HCT116 (cell line): ENCODE results near the gene SPRR5. TPM values are rescaled to one million over a fixed set of nuclear protein-coding genes. Genes with fewer than 3 reads are reported as not detected.

Source experiments
- ATAC-seq: fragments of 200-7000 bp; cut with Tn5 transposase; 2 replicates; pipeline ENCODE4 v1.9.1; 2020; ENCODE audit warnings: mild to moderate bottlenecking, moderate library complexity
- BruUV-seq: library from RNA; stranded (reverse); fragments of 400-500 nt; replicated peaks from 2 replicates; lab custom pipeline; 2021; lab: Mats Ljungman, UMichigan
- CTCF ChIA-PET: fragments of 300-600 bp; sonication (Branson Sonifier 250); formaldehyde crosslinking; loops from one replicate; lab custom pipeline; 2021; ENCODE audit warnings: antibody characterized with exemption; lab: Charles Lee
- POLR2A ChIA-PET: fragments of 300-600, 350-600 bp; sonication (Branson Sonifier 250); formaldehyde crosslinking; loops from one replicate; lab custom pipeline; 2021; ENCODE audit warnings: antibody characterized with exemption; lab: Charles Lee
- RAD21 ChIA-PET, 2 experiments: fragments of 300-600 bp; sonication (Branson Sonifier 250); formaldehyde crosslinking; loops; one replicate each; lab custom pipeline; 2023; ENCODE audit warnings: low total read pairs in 2 of 2; ENCODE audit not compliant: uncharacterized antibody in 2 of 2, unreplicated experiment in 2 of 2, low non-redundant PET in 1 of 2; lab: Charles Lee
- DNase-seq: peaks from one replicate; pipeline ENCODE4 v3.0.0-alpha.2; 2010; ENCODE audit warnings: low read depth, low spot score
- H2AFZ ChIP-seq: fragments of 200-600 bp; shearing (Covaris generic), sonication (generic); 2 replicates; pipeline ENCODE4 v1.6.1; 2017; ENCODE audit warnings: low read depth, mixed run types, mixed read lengths, antibody characterized with exemption, low read length; ENCODE audit not compliant: poor library complexity, severe bottlenecking
- H3K27ac ChIP-seq: 2 replicates; pipeline ENCODE4 v1.5.1; 2012; ENCODE audit warnings: low read depth, low read length
- H3K27me3 ChIP-seq: fragments of 200-600 bp; sonication (generic); 2 replicates; pipeline ENCODE4 v1.6.1; 2016; ENCODE audit warnings: mixed run types, low read length, mixed read lengths; ENCODE audit not compliant: insufficient read depth
- H3K36me3 ChIP-seq, 2 experiments: fragments of 200-500 bp in 1 of 2; fragments of 200-600 bp in 1 of 2; sonication (Bioruptor generic) in 1 of 2; sonication (generic) in 1 of 2; 2 replicates each; pipeline versions ENCODE4 v1.5.1 to v1.6.1; 2014 to 2016; ENCODE audit warnings: low read length in 2 of 2, inconsistent platforms in 1 of 2, mixed read lengths in 1 of 2, mixed run types in 1 of 2; ENCODE audit not compliant: insufficient read depth in 2 of 2, control insufficient read depth in 1 of 2
- H3K4me1 ChIP-seq, 2 experiments: fragments of 200-600 bp in 1 of 2; sonication (generic) in 1 of 2; 2 replicates each; pipeline versions ENCODE4 v1.5.1 to v1.6.1; 2012 to 2017; ENCODE audit warnings: low read length in 2 of 2, inconsistent platforms in 1 of 2, mild to moderate bottlenecking in 1 of 2, mixed read lengths in 1 of 2, mixed run types in 1 of 2, moderate library complexity in 1 of 2; ENCODE audit not compliant: insufficient read depth in 2 of 2, control insufficient read depth in 1 of 2
- H3K4me2 ChIP-seq: fragments of 200-600 bp; sonication (generic); 2 replicates; pipeline ENCODE4 v1.6.1; 2017; ENCODE audit warnings: mixed run types, low read length, mixed read lengths
- H3K4me3 ChIP-seq, 2 experiments: fragments of 200-600 bp in 1 of 2; sonication (generic) in 1 of 2; replicated peaks in 1 of 2; 2 replicates each; pipeline ENCODE4 v1.5.1; 2011 to 2016; ENCODE audit warnings: low read length in 2 of 2, control low read depth in 1 of 2, low read depth in 1 of 2, mild to moderate bottlenecking in 1 of 2, mixed read lengths in 1 of 2, mixed run types in 1 of 2
- H3K79me2 ChIP-seq: fragments of 200-600 bp; sonication (generic); 2 replicates; pipeline ENCODE4 v1.6.1; 2017; ENCODE audit warnings: mild to moderate bottlenecking, mixed run types, low read length, moderate library complexity, mixed read lengths; ENCODE audit not compliant: insufficient read depth
- H3K9ac ChIP-seq: fragments of 200-600 bp; sonication (generic); 2 replicates; pipeline ENCODE4 v1.6.1; 2016; ENCODE audit warnings: low read length, mixed read lengths
- H3K9me2 ChIP-seq: fragments of 200-600 bp; sonication (generic), shearing (Covaris generic); 2 replicates; pipeline ENCODE4 v1.6.1; 2017; ENCODE audit warnings: mixed run types, mild to moderate bottlenecking, moderate library complexity; ENCODE audit not compliant: insufficient read depth
- H3K9me3 ChIP-seq, 2 experiments: fragments of 200-500 bp in 1 of 2; fragments of 200-600 bp in 1 of 2; sonication (Bioruptor generic) in 1 of 2; sonication (generic) in 1 of 2; 2 replicates each; pipeline ENCODE4 v1.6.1; 2014 to 2017; ENCODE audit warnings: low read length in 2 of 2, mixed read lengths in 2 of 2, inconsistent platforms in 1 of 2, low read depth in 1 of 2, mild to moderate bottlenecking in 1 of 2, mixed run types in 1 of 2, moderate library complexity in 1 of 2; ENCODE audit not compliant: control insufficient read depth in 1 of 2, insufficient read depth in 1 of 2
- H4K20me1 ChIP-seq: fragments of 200-600 bp; sonication (generic), shearing (Covaris generic); 2 replicates; pipeline ENCODE4 v1.6.1; 2017; ENCODE audit warnings: mixed run types, mild to moderate bottlenecking, moderate library complexity; ENCODE audit not compliant: insufficient read depth
- CBX3 ChIP-seq: IDR thresholded peaks from 2 replicates; pipeline ENCODE4 v1.6.1; 2012; ENCODE audit warnings: low read depth
- CTCF ChIP-seq, 3 experiments: fragments of 200-600 bp in 1 of 3; sonication (generic) in 1 of 3; IDR thresholded peaks in 2 of 3; conservative IDR thresholded peaks in 1 of 3; 2 replicates each; pipeline ENCODE4 v1.5.1; 2012 to 2017; ENCODE audit warnings: low read depth in 2 of 3, low read length in 2 of 3, antibody characterized with exemption in 1 of 3, borderline replicate concordance in 1 of 3, control low read depth in 1 of 3, mild to moderate bottlenecking in 1 of 3, mixed read lengths in 1 of 3, mixed run types in 1 of 3, moderate library complexity in 1 of 3; ENCODE audit not compliant: insufficient read depth in 1 of 3
- ELF1 ChIP-seq: IDR thresholded peaks from 2 replicates; pipeline ENCODE4 v1.6.1; 2012; ENCODE audit warnings: low read depth, borderline replicate concordance
- JUND ChIP-seq: IDR thresholded peaks from 2 replicates; pipeline ENCODE4 v1.6.1; 2012
- MAX ChIP-seq: IDR thresholded peaks from 2 replicates; pipeline ENCODE4 v1.6.1; 2012
- POLR2A ChIP-seq: IDR thresholded peaks from 2 replicates; pipeline ENCODE4 v1.7.0; 2011; ENCODE audit warnings: borderline replicate concordance; ENCODE audit not compliant: insufficient read depth, insufficient read length; ENCODE audit errors: extremely low read depth
- ZBTB33 ChIP-seq: IDR thresholded peaks from 2 replicates; pipeline ENCODE4 v1.6.1; 2011; ENCODE audit warnings: mild to moderate bottlenecking, low read length, moderate library complexity; ENCODE audit not compliant: insufficient replicate concordance; ENCODE audit errors: extremely low read depth
- ZNF274 ChIP-seq: fragments of 200-500 bp; sonication (Bioruptor generic); IDR thresholded peaks from 2 replicates; pipeline ENCODE4 v1.6.1; 2014; ENCODE audit warnings: mild to moderate bottlenecking, low read depth, low read length, inconsistent platforms
- intact Hi-C: fragments of 100-400 bp; cut with micrococcal nuclease; formaldehyde crosslinking; loops from 2 replicates; pipeline ENCODE4 v1.10.0; 2022
- total RNA-seq: library from RNA; stranded (reverse); gene quantifications from one replicate; pipeline ENCODE4 v1.2.1, GENCODE V29; 2021; ENCODE audit not compliant: unreplicated experiment

SPRR5 gene
- total RNA-seq, 1 experiment from 2014 or later: not detected

GRCh38 chr1:152968248-152968647, 21.2 kb downstream of the SPRR5 start:
- RAD21 ChIA-PET: no interaction called here
- no peak overlapping the region for H3K9ac ChIP-seq
- POLR2A ChIA-PET: no interaction called here
- no peaks in the 10 kb centered on the region for H3K9me3 ChIP-seq
- no peaks in the 10 kb centered on the region for H3K79me2 ChIP-seq
- TF ChIP-seq POLR2A: no peak
- TF ChIP-seq CTCF (IDR thresholded peaks at IDR 0.05 in 2 of 3, conservative IDR thresholded peaks at IDR 0.05 in 1 of 3; ENCODE audit: borderline replicate concordance in 1 of 3, insufficient read depth in 1 of 3, low read depth in 2 of 3, low read length in 2 of 3): no peak
- no peak for TF ChIP-seq JUND
- peaks cover 29% of the 10 kb centered on the region for H3K27me3 ChIP-seq
- no peaks in the 10 kb centered on the region for H3K36me3 ChIP-seq
- H3K9me2 ChIP-seq: no peaks in the 10 kb centered on the region
- no peak overlapping the region for H3K27ac ChIP-seq
- CTCF ChIA-PET: no interaction called here
- DNase-seq (no peak), ATAC-seq (no peak)
- H4K20me1 ChIP-seq: no peaks in the 10 kb centered on the region
- H2AFZ ChIP-seq: no peak overlapping the region
- H3K4me3 ChIP-seq: no peak overlapping the region
- intact Hi-C loops: no loop called here
- no TSS peak for BruUV-seq
- H3K4me2 ChIP-seq: no peak overlapping the region
- H3K4me1 ChIP-seq: no peaks in the 10 kb centered on the region

- DNase-seq: no peak
- no peak for ATAC-seq
- no peak overlapping the region for H3K27ac ChIP-seq
- H3K4me2 ChIP-seq: no peak overlapping the region
- no peaks in the 10 kb centered on the region for H3K9me3 ChIP-seq
- H3K27me3 ChIP-seq: peaks cover 36% of the 10 kb centered on the region
- no TSS peak for BruUV-seq
- TF ChIP-seq POLR2A: no peak
- no peak for TF ChIP-seq JUND
- no peak for TF ChIP-seq CBX3
- TF ChIP-seq ELF1: no peak
- no peak for TF ChIP-seq MAX
- TF ChIP-seq ZBTB33: no peak
- no peak for TF ChIP-seq ZNF274
- intact Hi-C loops: no loop called here
- ChIA-PET POLR2A (no interaction called here), CTCF (no interaction called here), RAD21 (no interaction called here)
- no peaks in the 10 kb centered on the region for H4K20me1 ChIP-seq
- no peak overlapping the region for H3K4me3 ChIP-seq
- H3K4me1 ChIP-seq: no peaks in the 10 kb centered on the region
- H2AFZ ChIP-seq: no peak overlapping the region
- H3K36me3 ChIP-seq: no peaks in the 10 kb centered on the region
- no peak overlapping the region for H3K9ac ChIP-seq
- no peaks in the 10 kb centered on the region for H3K9me2 ChIP-seq
- H3K79me2 ChIP-seq: no peaks in the 10 kb centered on the region
Measured at GRCh38 chr1:152969036-152969435, 22.0 kb downstream of the SPRR5 start.
